Activated T-cell treated with anti-CD3 and anti-CD28 coated beads for 4 hours (primary cell): ENCODE measurements around the gene TYMP.
A peak's percentile ranks its signal among the peaks of the same experiment; 100 is the strongest.

Experiments
- DNase-seq: peaks from one replicate; pipeline ENCODE4 v3.0.0-alpha.2; 2020

The TYMP gene

GRCh38 chr22:50529897-50530579 is at the start of gene TYMP:
TSS of gene TYMP (minus strand) at chr22:50530012. CDS start at chr22:50529709, 303 bp downstream.
- peak; percentile 56 for DNase-seq

GRCh38 chr22:50578776-50579310 is 49.0 kb upstream of the TYMP start:
- DNase-seq, result no peak

GRCh38 chr22:50577987-50578775 is 48.4 kb upstream of the TYMP start, which contains the start of gene CPT1B:
TSS of gene CPT1B (minus strand) at chr22:50578427. CDS start at chr22:50577915, 512 bp downstream.
- no peak for DNase-seq

GRCh38 chr22:50577697-50577986 is 47.8 kb upstream of the TYMP start:
- DNase-seq, result no peak

GRCh38 chr22:50576806-50577696 is 47.2 kb upstream of the TYMP start:
- DNase-seq, result no peak

GRCh38 chr22:50576070-50576469 is 46.3 kb upstream of the TYMP start:
- no peak for DNase-seq

GRCh38 chr22:50575426-50575941 is 45.7 kb upstream of the TYMP start:
- no peak for DNase-seq

- no peak for DNase-seq
Observed at GRCh38 chr22:50574383-50574755, 44.6 kb upstream of the TYMP start.

- DNase-seq, result no peak
Observed at GRCh38 chr22:50573491-50574382, 43.9 kb upstream of the TYMP start.

- DNase-seq, result no peak
Observed at GRCh38 chr22:50572965-50573364, 43.2 kb upstream of the TYMP start.

- DNase-seq, result no peak
Observed at GRCh38 chr22:50571264-50572175, 41.7 kb upstream of the TYMP start.

GRCh38 chr22:50570861-50571260 is 41.0 kb upstream of the TYMP start:
- no peak for DNase-seq

GRCh38 chr22:50569896-50570535 is 40.2 kb upstream of the TYMP start:
- DNase-seq, result no peak

- no peak for DNase-seq
Observed at GRCh38 chr22:50569041-50569459, 39.2 kb upstream of the TYMP start.

GRCh38 chr22:50568626-50569025 is 38.8 kb upstream of the TYMP start:
- DNase-seq, result no peak

- DNase-seq, result no peak
Observed at GRCh38 chr22:50567721-50568252, 38.0 kb upstream of the TYMP start.

GRCh38 chr22:50564289-50564688 is 34.5 kb upstream of the TYMP start:
- no peak for DNase-seq

- DNase-seq, result no peak
Observed at GRCh38 chr22:50563413-50564160, 33.8 kb upstream of the TYMP start.
